ENCODE data around the gene KISS1.

GRCh38 chr1:204222006-204222763 lies 25.9 kb upstream of the KISS1 start:
- TF ChIP-seq POLR2A (IDR thresholded peaks at IDR 0.05): no peak
- TF ChIP-seq, protein P1, sequence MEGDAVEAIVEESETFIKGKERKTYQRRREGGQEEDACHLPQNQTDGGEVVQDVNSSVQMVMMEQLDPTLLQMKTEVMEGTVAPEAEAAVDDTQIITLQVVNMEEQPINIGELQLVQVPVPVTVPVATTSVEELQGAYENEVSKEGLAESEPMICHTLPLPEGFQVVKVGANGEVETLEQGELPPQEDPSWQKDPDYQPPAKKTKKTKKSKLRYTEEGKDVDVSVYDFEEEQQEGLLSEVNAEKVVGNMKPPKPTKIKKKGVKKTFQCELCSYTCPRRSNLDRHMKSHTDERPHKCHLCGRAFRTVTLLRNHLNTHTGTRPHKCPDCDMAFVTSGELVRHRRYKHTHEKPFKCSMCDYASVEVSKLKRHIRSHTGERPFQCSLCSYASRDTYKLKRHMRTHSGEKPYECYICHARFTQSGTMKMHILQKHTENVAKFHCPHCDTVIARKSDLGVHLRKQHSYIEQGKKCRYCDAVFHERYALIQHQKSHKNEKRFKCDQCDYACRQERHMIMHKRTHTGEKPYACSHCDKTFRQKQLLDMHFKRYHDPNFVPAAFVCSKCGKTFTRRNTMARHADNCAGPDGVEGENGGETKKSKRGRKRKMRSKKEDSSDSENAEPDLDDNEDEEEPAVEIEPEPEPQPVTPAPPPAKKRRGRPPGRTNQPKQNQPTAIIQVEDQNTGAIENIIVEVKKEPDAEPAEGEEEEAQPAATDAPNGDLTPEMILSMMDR (IDR thresholded peaks at IDR 0.05): no peak
